Renal cortical epithelial cell (primary cell): ENCODE measurements around the gene ADPRH. TPM values are rescaled to one million over a fixed set of nuclear protein-coding genes. Genes with fewer than 3 reads are reported as not detected.
"Not testable (repeated sequence)": the region's sequence is repeated elsewhere in the genome, so short reads cannot be mapped to it uniquely, and the experiment has no call there.

Experiments
- DNase-seq: peaks from one replicate; pipeline ENCODE4 v3.0.0-alpha.2; 2011; ENCODE audit warnings: low read depth
- total RNA-seq: library from RNA; depleted of rRNA; stranded (reverse); fragments of >200 nt; gene quantifications from 2 replicates; pipeline ENCODE4 v1.2.3, GENCODE V29; 2014

ADPRH gene
- 6.6 and 7.8 TPM in 2 replicates for total RNA-seq

DNA sequence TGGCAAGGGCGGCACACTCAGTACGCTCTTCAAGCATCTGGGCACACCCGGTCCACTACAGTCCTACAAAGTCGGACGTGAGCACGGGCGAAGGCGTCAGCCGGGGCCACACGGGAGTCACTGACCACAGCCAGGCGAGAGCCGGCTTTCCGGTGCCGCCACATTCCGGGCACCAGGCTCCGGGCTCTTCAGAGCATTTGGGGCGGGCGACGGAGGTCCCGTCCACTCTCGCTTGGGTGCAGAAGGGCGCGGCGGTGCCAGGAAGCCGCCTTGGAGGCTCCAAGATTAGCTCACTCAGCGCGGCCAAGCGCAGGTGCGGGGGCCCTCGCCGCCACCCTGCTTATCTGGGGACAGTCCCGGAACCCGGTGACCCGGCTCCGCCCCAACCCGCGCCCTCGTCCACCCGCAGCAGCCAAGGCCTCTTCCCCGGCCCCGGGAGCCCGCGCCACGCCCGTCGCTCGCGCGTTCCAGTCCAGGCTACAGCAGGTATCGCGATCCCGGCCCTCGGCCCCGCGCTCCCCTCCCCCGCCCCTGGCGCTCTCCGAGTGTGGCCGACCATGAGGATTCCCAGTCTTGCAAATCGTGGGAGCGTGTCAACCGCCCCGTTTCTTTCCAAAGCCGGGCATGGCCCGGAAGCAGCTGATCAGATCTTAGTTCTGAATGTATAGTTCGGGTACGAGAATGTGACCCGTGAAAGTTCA lies at the start of gene ADPRH:
Gene ADPRH, plus strand, starts transcription at position 127 of the 701 bp plus-strand sequence. CDS start 2,678 bp downstream, outside the sequence.
- peak; percentile 64 for DNase-seq

GRCh38 chr3:119529883-119530282 lies 49.4 kb upstream of the ADPRH start:
- DNase-seq: peak; percentile 13

DNA sequence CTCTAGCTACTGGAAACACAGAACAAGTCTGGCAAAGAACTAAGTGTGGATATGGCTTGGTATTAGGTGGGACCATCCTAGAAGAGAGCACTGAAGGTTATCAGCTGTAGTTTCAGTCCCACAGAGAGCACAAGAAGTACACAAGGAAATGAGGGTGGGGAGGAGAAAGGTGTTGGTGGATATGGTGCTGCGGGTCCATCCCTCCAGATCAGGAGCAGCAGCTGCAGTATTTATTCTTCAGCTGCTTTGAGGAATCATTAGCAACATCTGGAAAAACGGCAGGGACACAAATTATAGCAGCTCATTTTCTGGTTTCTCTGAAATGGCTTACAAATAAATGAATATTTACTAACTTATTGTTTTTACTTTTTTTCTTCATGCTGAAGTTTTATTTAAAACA lies 48.8 kb upstream of the ADPRH start:
- DNase-seq: no peak

DNA sequence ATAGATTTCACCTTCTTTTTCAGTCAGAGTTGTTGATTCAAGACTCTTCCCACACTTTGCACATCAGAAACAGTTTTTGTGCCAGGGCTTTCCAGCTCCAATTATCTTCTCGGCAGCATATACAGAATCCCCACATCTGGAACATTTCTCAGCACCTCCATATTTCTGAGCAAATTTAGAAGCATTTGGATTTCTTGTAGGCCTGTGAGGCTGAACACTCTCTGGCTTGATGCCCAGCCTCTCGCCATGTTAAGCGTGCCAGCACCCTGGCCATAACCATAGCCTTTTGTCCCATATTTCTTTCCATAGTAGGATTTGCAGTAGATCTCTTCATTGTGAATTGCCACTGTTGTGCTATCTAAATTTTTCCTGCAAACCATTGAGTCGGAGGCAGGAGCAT lies 48.1 kb upstream of the ADPRH start:
- no peak for DNase-seq

- no peak for DNase-seq
Measured at GRCh38 chr3:119534296-119534695, 45.0 kb upstream of the ADPRH start.

DNA sequence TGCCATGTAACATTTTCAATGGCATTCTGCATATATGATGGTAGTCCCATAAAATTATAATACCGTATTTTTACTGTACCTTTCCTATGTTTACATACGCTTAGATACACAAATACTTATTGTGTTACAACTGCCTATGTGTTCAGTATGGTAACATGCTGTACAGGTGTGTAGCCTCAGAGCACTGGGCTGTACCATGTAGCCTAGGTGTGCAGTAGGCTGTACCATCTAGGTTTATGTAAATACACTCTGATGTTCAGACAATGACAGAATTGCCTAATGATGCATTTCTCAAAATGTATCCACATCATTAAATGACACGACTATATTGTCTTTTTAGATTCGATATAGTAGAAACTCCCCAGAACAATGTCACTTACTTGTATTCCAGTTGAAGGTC lies 42.5 kb upstream of the ADPRH start:
- no peak for DNase-seq

DNA sequence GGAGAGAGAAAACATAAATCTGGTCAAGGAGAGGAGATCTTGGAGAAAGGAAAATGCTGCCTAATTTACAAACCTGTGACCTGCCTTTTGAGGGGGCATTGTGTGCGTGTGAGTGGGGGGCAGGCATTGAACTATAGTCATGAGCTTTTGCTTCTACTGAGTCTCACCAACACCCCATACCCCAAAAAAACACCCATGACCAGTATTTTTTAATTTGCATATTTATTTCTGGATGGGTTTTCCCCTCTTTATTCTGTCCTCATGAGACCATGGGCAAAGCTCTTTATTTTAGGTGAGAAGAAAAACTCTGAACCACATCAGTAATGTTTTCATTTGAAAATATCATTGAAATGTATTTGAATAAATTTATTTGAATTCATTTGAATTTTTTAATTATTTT lies 40.5 kb upstream of the ADPRH start:
- DNase-seq: no peak

DNA sequence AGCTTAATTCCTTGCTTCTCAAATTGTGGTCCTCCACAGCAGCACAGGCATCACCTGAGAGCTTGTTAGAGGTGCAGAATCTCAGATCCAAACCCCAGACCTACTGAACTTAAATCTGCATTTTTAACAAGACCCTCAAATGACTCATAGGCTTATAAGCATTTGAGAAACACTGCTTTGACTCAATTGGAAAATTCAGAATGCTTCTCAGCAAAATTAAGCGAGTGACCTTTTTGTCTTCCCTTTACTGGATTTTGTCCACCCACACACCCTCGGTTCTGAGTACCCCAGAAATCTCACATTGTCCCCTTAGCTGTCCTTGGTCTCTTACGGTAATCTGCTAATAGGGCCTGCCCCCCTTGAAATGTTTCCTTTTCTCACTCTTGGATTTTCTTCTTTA lies 37.7 kb upstream of the ADPRH start:
- DNase-seq: peak; percentile 9

- peak; percentile 83 for DNase-seq
Measured at GRCh38 chr3:119542168-119542767, 37.0 kb upstream of the ADPRH start.

DNA sequence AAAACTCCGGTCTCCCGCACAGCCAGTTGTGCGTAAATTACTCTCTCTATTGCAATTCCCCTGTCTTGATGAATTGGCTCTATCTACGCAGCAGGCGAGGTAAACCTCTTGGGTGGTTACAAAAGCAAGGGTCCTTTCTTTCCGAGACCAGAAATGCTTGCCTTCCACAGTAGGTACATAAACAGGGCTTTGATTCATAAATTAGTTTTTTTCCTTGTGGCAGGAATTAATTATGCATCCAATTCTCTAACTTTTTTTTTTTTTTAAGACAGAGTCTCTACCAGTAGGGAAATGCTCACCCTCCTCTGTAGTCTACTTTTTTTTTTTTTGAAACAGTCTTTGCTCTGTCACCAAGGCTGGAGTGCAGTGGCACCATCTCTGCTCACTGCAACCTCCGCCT lies 36.1 kb upstream of the ADPRH start:
- DNase-seq: no peak

DNA sequence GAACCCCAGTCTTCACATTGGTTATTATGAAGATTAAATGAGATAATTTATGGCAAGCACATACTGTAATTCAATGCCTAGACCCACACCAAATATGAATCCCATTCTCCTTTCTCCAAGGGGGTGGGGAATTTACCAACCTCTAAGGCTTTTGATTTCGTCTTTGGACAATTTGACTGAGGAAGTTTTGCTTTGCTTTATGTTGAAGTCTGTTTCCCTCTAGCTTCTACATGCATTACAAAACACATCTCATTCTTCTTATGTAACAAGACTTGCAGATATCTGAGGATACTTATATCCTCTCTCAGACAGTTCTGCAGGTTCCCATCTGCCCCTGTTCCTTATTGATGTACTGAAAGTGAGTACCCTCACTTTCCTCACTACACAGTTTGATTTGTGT lies 32.1 kb upstream of the ADPRH start:
- DNase-seq: no peak

DNA sequence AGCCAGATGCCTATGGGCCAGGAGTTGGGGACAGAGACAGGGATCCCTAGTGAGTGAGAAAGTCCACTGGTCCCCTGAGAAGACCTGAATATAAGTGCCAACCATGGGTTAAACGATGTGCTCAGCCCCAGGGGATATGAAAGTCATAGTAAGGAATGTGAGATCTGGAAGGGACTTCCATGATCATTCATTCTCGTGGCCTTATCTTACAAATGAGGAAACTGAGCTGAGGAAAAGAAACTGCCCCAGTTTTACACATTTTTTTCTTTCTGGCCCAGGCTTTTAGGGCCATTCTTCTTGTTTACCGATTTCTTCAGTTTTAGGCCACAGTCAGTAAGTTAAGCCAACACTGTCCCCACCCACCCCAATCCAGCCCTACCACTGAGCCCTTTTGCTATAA lies 31.0 kb upstream of the ADPRH start:
- no peak for DNase-seq

DNA sequence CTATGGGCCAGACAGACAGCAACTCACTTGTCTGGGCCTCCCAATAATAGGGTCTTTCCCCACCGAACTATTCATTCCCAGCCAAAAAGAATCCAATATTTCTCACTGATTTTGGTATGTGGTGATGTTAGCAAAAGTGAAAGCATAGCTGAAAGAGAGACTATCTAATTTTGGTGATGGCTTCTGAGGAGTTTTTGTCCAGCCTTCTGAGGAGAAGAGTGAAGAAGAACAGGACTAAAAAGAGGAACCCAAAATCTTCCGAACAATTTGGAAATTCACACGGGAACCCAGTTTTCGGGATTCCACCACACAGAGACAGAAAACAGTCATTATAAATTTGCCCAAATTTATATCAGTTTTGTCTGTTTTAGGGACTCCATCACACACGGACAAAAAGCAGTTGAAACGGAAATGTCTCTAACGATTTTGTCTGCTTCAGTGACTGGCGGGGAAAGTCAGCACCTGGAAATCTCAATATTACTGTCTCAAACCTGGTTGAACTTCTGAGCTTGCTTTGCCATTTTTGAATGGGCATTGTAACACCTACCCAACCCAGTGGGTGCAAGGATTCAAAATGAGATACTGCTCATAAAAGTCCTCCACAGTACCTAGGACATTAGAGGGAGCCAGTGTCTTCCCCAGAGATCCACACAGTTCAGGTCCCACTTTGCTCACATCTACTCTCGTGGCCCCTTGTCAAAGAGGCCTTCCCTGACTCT lies 28.9 kb upstream of the ADPRH start:
- no peak for DNase-seq

DNA sequence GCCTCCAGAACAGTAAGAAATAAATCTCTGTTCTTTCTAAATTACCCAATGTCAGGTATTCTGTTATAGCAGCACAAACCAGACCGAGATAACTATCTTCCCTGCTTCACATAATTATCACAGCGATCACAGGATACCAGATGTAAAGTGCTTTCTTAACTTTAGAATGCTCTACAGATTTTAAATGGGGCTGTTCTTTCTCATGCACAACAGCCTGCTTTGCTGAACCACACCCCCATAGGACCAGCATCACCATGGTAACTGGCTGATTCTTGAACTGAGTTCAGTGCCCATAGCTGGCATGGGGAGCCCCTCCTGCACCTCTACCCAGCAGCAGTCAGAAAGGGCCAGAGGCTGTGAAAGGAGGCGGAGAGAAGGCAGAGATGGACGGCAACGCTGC lies 27.7 kb upstream of the ADPRH start:
- no peak for DNase-seq

- not testable (repeated sequence) for DNase-seq
Measured at GRCh38 chr3:119552928-119553327, 26.4 kb upstream of the ADPRH start.

DNA sequence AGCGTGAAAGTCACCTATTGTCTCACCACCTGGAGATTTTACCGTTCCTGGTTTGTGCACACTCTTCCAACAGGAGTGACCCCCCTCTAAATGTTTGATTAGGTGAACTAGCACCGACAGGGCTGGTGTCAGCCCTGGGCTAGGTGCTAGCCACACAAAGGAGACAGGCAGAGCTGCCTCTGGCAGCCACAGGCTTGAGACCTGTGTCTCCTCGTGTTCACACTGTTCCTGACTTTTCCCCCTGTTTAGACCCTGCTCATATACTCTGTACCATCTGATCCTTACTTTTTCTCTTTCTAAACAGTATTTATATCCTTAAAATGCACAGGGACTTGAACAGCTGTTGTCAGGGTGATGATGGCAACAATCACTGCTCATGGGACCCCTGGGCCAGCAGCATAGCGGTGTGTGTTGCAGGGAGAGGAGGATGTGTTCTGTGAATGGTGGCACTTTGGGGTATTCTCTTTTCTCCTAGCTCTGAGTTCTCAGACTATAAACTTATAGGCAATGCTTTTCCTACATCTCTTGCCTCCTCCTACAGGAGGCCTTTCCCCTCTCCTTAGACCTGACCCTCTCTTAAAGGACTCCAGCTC lies 25.4 kb upstream of the ADPRH start:
- DNase-seq: no peak

- DNase-seq: peak; percentile 12
Measured at GRCh38 chr3:119555309-119555735, 24.0 kb upstream of the ADPRH start.

GRCh38 chr3:119555929-119556328 lies 23.4 kb upstream of the ADPRH start:
- DNase-seq: no peak

- DNase-seq: no peak
Measured at GRCh38 chr3:119557192-119557876, 22.0 kb upstream of the ADPRH start.

GRCh38 chr3:119557877-119558269 lies 21.4 kb upstream of the ADPRH start:
- DNase-seq: no peak

DNA sequence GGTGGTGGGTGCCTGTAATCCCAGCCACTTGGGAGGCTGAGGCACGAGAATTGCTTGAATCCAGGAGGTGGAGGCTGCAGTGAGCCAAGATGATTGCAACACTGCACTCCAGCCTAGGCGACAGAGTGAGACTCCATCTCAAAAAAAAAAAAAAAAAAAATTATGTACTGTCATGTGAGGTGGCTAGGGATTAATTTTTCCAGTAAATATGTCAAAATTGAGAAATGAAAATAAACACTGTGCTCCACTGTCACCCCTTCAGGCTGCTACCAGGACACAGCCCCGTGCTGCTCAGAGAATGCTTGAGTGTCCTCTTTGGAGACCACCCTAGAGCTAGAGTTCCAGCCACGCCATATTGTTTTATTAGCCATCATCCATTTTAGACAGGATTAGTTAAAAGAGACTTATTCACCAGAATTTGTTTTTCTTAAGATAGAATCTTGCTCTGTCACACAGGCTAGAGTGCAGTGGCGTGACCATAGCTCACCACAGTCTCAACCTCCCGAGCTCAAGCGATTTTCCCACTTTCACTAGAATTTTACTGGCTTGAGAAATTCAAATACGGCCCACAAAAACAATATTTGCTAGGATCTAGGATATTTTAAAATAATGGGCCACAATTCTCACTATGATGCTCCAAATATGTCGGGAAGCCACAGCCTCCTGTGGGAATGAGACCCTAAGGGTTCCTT lies 20.5 kb upstream of the ADPRH start:
- DNase-seq: no peak
